Measurements from ENCODE around the gene SCN9A. TPM values are rescaled to one million over a fixed set of nuclear protein-coding genes. Genes with fewer than 3 reads are reported as not detected.

The SCN9A gene
- total RNA-seq, 1 experiment from 2014 or later: 0.07 TPM

GRCh38 chr2:166376488-166376828 lies 714 bp upstream of the SCN9A start:
- DNase-seq (ENCODE audit: low read depth, low spot score) (no peak), ATAC-seq (no peak)
- intact Hi-C loops (cut with micrococcal nuclease): no loop called here
- H3K36me3 ChIP-seq (ENCODE audit: control insufficient read depth in 1 of 2, insufficient read depth in 2 of 2, low read length in 2 of 2): no peaks in the 10 kb centered on the region
- no peak overlapping the region for H3K9ac ChIP-seq (ENCODE audit: low read length)
- CTCF ChIA-PET: interaction anchor here (0.6 kb wide), 2 partner anchors 9 to 17 kb away, joined by 3 read pairs; no protein-coding TSS in a partner anchor
- no peak for TF ChIP-seq CEBPB (IDR thresholded peaks at IDR 0.05; ENCODE audit: low read depth)
- no peak for TF ChIP-seq JUND (IDR thresholded peaks at IDR 0.05)
- TF ChIP-seq RAD21 (IDR thresholded peaks at IDR 0.05; ENCODE audit: low read depth): no peak
- no peak for TF ChIP-seq POLR2A (IDR thresholded peaks at IDR 0.05; ENCODE audit: borderline replicate concordance, extremely low read depth, insufficient read depth, insufficient read length)
- no peak for TF ChIP-seq SP1 (IDR thresholded peaks at IDR 0.05; ENCODE audit: low read depth)
- no peak for TF ChIP-seq YY1 (IDR thresholded peaks at IDR 0.05; ENCODE audit: extremely low read depth, insufficient replicate concordance, low read depth, low read length)
- no peak for TF ChIP-seq EZH2 (IDR thresholded peaks at IDR 0.05)
- H2AFZ ChIP-seq (ENCODE audit: low read depth, low read length, poor library complexity, severe bottlenecking): no peak overlapping the region
- H3K27ac ChIP-seq (ENCODE audit: low read depth, low read length): no peak overlapping the region
- no peaks in the 10 kb centered on the region for H3K79me2 ChIP-seq (ENCODE audit: insufficient read depth, low read length)
- POLR2A ChIA-PET: no interaction called here
- peaks cover 49% of the 10 kb centered on the region for H3K27me3 ChIP-seq (ENCODE audit: insufficient read depth, low read length)
- H3K4me1 ChIP-seq (ENCODE audit: control insufficient read depth in 1 of 2, insufficient read depth in 2 of 2, low read length in 2 of 2): peaks cover 0 to 12% of the 10 kb centered on the region in 2 experiments; a peak in 2 of 4 replicates
- H4K20me1 ChIP-seq (ENCODE audit: insufficient read depth): no peaks in the 10 kb centered on the region
- H3K4me3 ChIP-seq (replicated peaks in 1 of 2; ENCODE audit: low read depth in 1 of 2, low read length in 2 of 2): no peak overlapping the region
- H3K9me3 ChIP-seq (ENCODE audit: control insufficient read depth in 1 of 2, insufficient read depth in 1 of 2, low read depth in 1 of 2, low read length in 2 of 2): no peaks in the 10 kb centered on the region
- no TSS peak for BruUV-seq (replicated peaks)
- H3K4me2 ChIP-seq (ENCODE audit: low read length): peak overlapping the region; percentile 72; the same call in 1 of the 2 replicates
- no peaks in the 10 kb centered on the region for H3K9me2 ChIP-seq (ENCODE audit: insufficient read depth)
- RAD21 ChIA-PET (ENCODE audit: low non-redundant PET in 1 of 2, low total read pairs in 2 of 2, uncharacterized antibody in 2 of 2, unreplicated experiment in 2 of 2): no interaction called here

GRCh38 chr2:166375195-166375735 lies 479 bp downstream of the SCN9A start:
- no peak; the same call in 1 of the 2 replicates for ATAC-seq
- H3K79me2 ChIP-seq (ENCODE audit: insufficient read depth, low read length): no peaks in the 10 kb centered on the region
- H4K20me1 ChIP-seq (ENCODE audit: insufficient read depth): no peaks in the 10 kb centered on the region
- no peaks in the 10 kb centered on the region for H3K9me2 ChIP-seq (ENCODE audit: insufficient read depth)
- H2AFZ ChIP-seq (ENCODE audit: low read depth, low read length, poor library complexity, severe bottlenecking): peak overlapping the region; percentile 22
- H3K27ac ChIP-seq (ENCODE audit: low read depth, low read length): no peak overlapping the region
- intact Hi-C loops (cut with micrococcal nuclease): no loop called here
- ChIA-PET RAD21 (ENCODE audit: low non-redundant PET in 1 of 2, low total read pairs in 2 of 2, uncharacterized antibody in 2 of 2, unreplicated experiment in 2 of 2) (no interaction called here), POLR2A (interaction anchor here (1.2 kb wide), 1 partner anchor 43 kb away, joined by 4 read pairs; no protein-coding TSS in a partner anchor), CTCF (interaction anchor here (1.3 to 1.4 kb wide), 2 partner anchors 12 to 15 kb away, joined by 4 to 5 read pairs; no protein-coding TSS in a partner anchor)
- H3K27me3 ChIP-seq (ENCODE audit: insufficient read depth, low read length): peaks cover 41% of the 10 kb centered on the region
- H3K4me1 ChIP-seq (ENCODE audit: control insufficient read depth in 1 of 2, insufficient read depth in 2 of 2, low read length in 2 of 2): peaks cover 0 to 12% of the 10 kb centered on the region in 2 experiments; a peak in 2 of 4 replicates
- peak overlapping the region; percentile 72 for H3K4me2 ChIP-seq (ENCODE audit: low read length)
- no peak for DNase-seq (ENCODE audit: low read depth, low spot score)
- H3K9ac ChIP-seq (ENCODE audit: low read length): no peak overlapping the region
- no TSS peak for BruUV-seq (replicated peaks)
- peak overlapping the region; percentile 30 to 40 for H3K4me3 ChIP-seq (replicated peaks in 1 of 2; ENCODE audit: low read depth in 1 of 2, low read length in 2 of 2)
- no peaks in the 10 kb centered on the region for H3K36me3 ChIP-seq (ENCODE audit: control insufficient read depth in 1 of 2, insufficient read depth in 2 of 2, low read length in 2 of 2)
- no peaks in the 10 kb centered on the region for H3K9me3 ChIP-seq (ENCODE audit: control insufficient read depth in 1 of 2, insufficient read depth in 1 of 2, low read depth in 1 of 2, low read length in 2 of 2)
- TF ChIP-seq REST (IDR thresholded peaks at IDR 0.05; ENCODE audit: low read depth) (no peak), POLR2A (IDR thresholded peaks at IDR 0.05; ENCODE audit: borderline replicate concordance, extremely low read depth, insufficient read depth, insufficient read length) (no peak), SP1 (IDR thresholded peaks at IDR 0.05; ENCODE audit: low read depth) (no peak), TCF7L2 (IDR thresholded peaks at IDR 0.05; ENCODE audit: borderline replicate concordance, extremely low read depth, insufficient read depth, insufficient read length) (no peak), RAD21 (IDR thresholded peaks at IDR 0.05; ENCODE audit: low read depth) (no peak), ZFX (IDR thresholded peaks at IDR 0.05) (no peak), CTCF (IDR thresholded peaks at IDR 0.05 in 2 of 3, conservative IDR thresholded peaks at IDR 0.05 in 1 of 3; ENCODE audit: borderline replicate concordance in 1 of 3, insufficient read depth in 1 of 3, low read depth in 2 of 3, low read length in 2 of 3) (no peak)
